DMS 273 (cell line): ENCODE measurements around the gene DGCR2.
"Not testable (repeated sequence)": the region's sequence is repeated elsewhere in the genome, so short reads cannot be mapped to it uniquely, and the experiment has no call there.

Experiments
- DNase-seq: peaks from one replicate; lab custom pipeline; 2025; ENCODE audit not compliant: unreplicated experiment; lab: John Stamatoyannopoulos, UW

The DGCR2 gene, protein sequence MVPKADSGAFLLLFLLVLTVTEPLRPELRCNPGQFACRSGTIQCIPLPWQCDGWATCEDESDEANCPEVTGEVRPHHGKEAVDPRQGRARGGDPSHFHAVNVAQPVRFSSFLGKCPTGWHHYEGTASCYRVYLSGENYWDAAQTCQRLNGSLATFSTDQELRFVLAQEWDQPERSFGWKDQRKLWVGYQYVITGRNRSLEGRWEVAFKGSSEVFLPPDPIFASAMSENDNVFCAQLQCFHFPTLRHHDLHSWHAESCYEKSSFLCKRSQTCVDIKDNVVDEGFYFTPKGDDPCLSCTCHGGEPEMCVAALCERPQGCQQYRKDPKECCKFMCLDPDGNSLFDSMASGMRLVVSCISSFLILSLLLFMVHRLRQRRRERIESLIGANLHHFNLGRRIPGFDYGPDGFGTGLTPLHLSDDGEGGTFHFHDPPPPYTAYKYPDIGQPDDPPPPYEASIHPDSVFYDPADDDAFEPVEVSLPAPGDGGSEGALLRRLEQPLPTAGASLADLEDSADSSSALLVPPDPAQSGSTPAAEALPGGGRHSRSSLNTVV

DNA sequence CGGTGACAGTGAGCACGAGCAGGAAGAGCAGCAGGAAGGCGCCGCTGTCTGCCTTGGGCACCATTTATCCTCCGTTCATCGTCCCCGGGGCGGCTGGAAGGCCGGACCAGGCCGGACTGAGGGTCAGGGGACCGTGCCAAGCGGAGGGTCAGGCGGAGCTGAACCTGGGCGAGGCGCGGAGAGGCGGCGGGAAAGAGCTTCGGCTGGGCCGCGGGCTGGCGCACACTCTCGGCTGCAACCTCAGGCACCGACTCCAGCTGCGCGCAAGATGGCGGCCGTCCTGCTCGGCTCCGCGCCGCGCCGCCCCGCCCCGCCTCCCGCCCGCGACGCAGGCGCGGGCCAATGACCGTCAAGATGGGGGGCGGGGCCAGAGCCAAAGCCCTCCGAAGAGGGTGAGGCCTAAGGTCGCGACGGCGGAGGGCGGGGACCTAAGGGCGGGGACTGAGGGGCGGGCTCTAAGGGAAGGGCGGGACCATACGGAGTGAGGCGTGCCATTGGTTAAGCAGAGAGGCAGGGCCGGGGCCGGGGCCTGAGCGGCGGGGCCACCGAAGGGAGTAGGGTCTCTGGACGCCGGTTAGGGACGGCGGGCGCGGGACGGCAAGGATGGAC, at the start of gene DGCR2:
DGCR2 (minus strand) TSS at position 270 of the 609 bp plus-strand sequence; CDS start at position 64, 206 bp downstream.
- DNase-seq, result peak; percentile 96

DNA sequence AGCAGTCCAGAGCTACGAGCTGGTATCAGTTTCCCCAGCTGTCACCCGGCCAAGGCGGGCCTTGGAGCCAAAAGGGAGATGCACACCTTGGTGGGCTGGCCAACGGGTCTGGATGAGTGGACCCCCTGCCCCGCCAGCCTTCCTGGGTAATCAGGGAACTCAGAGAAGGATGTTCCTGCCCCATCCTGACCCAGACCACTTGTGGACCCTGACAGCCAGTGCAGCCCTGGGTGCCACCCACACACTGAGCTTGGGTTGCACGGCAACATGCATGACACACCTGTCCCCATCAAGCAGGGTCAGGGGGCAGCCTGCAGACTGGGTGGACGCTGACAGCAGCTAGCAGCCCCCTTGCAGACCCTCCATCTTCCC, 47.7 kb upstream of the DGCR2 start:
- DNase-seq, result no peak

DNA sequence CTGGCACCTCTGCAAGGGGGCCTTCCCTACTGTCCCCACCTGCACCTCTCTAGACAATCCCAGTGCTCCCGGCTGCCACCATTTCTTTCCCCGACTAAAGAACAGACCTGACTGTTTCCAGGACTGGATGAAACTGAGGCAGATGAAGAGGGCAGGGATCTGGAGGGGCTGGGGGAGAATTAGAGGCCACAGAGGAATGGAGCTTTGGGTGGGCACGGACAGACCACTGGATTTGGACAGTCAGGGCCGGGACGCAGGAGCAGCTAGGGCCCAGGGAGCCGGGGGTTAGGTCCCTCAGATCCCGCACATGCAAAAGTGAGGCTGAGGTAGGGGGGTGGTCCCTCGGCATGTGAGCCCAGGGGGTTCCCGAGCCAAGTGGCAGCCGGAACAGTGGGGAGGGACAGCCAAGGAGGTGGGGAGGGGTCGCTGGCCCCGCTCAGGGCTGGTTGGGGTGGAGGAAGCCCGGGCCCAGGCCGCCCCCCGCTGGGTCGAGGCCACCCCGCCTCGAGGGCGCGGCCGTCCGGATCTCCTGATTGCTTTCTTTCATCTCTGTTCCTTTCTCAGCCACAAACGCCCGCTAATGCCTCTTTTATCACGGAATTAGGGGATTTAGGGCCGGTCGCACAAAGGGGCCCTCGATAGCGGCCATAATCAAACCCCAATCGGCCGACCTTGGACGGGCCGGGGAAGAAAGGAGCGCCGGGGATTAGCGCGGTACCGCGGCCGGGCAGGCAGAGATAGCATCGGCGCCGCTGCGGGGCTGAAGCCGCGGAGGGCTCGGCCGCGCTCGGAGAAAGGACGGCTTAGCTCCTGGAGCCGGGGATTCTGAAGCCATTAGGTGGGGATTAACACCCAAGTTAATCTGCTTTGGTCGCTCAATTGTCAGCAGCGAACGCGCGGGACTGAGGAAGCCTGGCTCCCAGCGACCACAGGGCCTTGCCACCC, 47.1 kb upstream of the DGCR2 start:
- peak; percentile 38 for DNase-seq

DNA sequence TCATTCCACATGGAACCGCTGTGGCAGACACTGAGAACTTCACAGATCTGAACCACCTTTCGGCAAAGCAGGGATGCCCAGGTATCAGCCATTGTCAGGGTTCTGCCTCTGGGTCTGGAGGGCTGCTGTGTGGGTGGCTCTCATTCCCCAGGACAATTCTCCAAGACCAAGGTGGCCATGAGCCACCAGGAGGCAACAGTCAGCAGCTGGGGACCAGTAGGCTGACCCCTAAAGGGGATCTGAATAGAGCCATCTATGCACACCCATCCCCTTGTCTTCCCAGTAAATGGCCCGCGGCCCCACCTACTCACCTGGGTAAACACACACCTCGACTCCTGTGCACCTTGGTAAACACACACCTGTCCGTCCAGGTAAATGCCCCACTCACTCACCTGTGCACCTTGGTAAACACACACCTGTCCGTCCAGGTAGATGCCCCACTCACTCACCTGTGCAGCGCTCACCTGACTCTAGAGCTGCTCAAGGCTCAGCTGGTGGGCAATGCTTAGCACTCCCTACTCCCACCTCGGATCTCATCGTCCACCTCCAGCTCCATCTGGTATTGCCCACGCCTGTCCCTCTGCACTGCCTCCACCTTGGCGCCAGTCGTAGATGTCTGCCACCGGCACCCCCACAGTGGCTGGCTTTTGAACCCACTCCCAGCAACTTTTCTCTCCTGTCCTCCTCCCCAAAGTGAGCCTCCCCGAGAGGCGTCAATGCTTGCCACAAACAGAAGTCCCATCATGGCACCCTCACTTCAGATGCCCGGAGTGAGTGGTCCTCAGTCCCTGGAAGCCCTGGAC, 46.1 kb upstream of the DGCR2 start:
- DNase-seq, result no peak

DNA sequence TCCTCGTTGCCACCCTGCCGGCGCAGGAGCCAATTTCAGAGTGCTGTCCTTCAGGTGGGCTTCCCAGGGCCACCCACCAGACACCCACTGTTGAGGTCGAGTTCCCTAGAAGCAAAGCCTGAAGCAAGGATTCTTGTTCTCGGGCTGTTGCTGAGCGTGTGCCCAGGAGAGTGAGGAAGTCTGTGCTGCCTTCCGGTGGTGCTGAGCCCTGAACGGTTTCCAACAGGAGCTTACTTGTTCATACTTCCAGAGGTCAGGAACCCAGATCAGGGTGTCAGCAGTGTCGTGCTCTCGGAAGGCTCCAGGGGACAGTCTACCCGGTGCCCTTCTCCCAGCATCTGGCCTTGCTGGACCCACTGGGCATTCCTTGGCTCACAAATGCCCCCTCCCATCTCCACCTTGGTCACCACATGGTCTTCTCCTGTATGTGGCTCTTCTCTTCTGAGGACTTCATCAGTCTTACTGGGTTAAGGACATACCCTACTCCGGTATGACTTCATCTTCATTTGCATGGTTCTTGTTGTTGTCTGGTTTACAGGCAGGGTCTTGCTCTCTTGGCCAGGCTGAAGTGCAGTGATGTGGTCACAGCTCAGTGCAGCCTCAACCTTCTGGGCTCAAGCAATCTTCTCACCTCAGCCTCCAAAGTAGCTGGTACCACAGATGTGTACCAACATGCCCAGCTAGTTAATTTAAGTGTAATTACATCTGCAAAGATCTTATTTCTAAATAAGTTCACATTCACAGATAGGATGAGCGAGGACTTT, 45.1 kb upstream of the DGCR2 start:
- DNase-seq, result no peak

DNA sequence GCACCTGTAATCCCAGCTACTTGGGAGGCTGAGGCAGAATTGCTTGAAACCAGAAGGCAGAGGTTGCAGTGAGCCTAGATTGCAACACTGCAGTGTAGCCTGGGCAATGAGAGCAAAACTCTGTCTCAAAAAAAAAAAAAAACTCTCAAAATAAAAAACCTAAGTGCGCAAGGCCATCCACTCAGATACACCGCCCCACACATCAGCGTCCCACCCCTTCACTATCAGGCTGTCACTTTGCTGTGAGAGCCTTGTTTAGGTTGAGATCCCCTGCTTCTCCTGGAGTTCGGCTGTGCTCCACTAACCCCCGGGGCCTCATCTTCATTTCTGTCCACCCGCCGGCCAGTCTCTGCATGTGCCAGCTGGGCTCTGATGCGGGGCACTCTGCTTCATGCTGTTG, 44.2 kb upstream of the DGCR2 start:
- peak; percentile 30 for DNase-seq

DNA sequence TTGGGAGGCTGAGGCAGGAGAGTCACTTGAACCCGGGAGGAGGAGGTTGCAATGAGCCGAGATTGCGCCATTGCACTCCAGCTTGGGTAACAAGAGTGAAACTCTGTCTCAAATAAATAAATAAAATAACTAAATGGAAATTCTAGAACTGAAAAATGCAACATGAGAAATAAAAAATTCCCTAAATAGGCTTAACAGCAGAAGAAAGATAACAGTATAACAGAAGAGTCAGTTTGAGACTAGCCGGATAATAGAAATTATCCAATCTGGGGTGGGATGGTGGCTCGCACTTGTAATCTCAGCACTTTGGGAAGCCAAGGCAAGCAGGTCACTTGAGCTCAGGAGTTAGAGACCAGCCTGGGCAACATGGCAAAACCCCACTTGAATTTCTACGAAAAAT, 42.2 kb upstream of the DGCR2 start:
- DNase-seq, result no peak

DNA sequence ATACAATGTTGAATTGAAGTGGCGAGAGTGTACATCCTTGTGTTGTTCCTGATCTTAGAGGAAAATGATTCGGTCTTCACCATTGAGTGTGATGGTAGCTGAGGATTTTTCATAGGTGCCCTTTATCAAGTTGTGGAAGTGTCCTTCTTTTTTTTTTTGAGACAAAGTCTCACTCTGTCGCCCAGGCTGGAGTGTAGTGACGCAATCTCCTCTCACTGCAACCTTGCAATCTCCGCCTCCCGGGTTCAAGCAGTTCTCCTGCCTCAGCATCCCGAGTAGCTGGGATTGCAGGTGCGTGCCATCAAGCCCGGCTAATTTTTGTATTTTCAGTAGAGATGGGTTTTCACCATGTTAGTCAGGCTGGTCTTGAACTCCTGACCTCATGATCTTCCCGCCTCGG, 36.4 kb upstream of the DGCR2 start:
- not testable (repeated sequence) for DNase-seq

DNA sequence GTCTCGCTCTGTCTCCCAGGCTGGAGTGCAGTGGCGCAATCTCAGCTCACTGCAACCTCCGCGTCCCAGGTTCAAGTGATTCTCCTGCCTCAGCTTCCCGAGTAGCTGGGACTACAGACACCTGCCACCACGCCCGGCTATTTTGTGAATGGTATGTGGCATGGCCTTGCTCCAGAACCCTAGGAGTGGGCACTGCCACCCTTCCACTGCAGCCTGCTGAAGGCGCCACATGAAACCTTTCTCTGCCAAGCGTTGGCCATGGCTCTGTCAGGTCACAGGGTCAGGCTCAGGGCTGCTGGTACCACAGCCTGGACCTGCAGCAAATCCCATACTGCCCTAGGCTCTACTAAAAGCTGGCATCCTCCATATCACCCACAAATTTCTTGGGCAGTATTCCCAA, 33.9 kb upstream of the DGCR2 start:
- not testable (repeated sequence) for DNase-seq

DNA sequence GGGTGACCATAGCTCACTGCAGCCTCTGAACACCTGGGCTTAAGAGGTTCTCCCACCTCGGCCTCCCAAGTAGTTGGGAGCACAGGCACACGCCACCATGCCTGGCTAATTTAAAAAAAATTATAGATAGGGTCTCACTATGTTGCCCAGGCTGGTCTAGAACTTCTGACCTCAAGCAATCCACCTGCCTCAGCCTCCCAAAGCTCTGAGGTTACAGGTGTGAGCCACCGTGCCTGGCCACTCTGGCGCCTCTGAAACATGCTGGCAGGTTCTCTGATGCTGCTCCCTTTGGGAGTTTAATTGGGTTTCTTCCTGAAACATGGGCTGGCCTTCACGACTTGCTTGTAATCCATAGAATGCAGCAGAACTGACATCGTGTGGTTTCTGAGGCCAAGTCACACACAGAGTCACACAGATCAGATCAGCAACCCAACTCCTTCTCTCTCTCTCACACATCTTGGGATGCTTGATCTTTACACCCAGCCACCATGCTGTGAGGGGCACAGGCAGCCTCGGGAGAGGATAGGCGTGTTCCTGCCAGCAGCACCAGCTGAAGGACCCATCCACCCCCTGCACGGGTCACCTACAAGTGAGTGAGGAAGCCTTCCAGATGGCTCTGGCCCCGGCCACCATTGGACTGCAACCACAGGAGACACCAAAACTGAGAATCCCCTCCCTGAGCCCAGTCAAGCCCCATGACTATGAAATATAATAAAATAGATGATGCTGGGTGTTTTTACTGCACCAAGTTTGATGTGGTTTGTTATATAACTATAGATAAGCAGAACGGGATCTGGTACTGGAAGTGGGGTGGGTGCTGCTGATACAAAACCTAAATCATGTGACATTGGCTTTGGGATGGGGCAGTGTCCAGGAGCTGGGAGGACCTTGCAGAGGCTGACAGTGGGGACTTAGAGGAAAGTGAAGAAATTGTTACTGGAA, 31.0 kb upstream of the DGCR2 start:
- no peak for DNase-seq

DNA sequence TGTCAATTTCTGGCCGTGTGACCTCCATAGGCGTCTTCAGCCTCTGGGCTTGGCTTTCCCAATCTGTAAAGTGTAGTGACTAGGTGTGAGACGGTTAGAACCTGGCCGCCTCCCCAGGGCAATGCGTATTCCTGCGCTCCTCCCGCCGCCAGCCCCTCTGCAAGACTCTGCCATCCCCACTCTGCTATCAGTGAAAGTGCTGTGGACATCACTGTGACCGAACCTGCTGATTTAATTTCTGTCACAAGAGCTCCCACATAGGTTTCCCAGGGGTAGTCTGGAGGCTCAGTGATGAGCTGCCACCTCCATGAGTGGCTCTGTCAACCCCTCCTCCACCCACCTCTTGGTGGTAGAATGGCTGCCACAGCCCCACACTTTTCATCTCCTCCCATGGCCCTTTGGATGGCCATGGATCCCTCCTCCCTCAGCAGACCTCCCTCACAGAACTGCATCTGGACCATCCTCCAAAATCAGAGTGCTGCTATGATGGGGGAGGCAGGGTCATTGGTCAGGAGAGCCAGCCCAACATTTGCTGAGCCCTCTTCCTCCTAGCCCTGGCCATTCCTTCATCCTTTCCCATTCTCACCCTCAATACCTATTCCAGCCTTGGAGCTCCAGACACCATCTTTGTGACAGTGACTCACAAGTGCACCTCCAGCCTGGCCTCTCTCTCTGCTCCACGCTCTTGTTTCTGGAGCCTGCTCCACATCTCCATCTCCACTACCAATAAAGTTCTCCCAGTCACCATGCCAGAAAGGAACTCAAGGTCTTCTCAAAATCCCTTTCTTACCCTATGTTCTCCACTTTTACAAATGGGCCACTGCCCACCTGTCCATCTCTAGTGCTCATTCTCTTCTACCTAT, 29.3 kb upstream of the DGCR2 start:
- no peak for DNase-seq

DNA sequence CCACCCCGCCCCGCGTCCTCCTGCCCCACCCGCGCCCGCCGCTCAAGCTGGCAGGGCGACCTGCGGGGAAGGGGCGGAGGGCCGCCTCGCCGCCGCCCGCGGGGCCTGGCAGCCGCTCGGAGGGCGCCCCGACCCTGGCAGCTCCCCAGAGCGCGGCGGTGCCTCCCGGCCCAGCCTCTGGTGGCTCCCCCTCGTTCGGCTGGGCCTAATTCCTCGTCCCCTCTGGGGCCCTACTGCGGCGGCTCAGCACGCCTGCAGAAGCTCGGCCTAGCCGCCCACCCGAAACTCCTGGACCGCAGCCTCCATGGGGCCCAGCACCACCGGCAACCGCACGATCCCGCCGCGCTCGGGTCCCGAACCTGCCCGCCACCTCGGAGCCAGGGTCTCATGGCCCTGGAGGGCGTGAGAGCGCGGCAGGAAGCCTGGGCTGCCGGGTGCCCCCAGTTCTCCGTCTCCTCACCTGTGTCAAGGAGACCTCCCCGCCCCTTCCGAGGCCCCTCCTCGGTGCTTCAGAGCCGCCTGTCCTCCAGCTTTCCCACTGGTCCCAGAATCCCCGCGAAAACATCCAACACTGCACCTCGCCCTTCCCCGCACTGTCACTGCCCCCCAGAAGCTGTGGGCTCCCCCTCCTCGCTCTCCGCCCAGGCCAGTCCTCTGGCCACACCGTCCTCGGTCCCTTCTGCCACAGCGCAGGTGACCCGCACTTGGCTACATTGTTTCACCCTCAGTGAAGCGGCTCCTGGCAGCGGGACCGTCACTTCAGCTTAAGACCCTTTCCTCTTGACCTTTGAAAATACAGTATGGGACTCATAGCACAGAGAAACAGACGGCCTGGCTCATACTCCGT, 28.5 kb upstream of the DGCR2 start:
- peak; percentile 21 for DNase-seq

DNA sequence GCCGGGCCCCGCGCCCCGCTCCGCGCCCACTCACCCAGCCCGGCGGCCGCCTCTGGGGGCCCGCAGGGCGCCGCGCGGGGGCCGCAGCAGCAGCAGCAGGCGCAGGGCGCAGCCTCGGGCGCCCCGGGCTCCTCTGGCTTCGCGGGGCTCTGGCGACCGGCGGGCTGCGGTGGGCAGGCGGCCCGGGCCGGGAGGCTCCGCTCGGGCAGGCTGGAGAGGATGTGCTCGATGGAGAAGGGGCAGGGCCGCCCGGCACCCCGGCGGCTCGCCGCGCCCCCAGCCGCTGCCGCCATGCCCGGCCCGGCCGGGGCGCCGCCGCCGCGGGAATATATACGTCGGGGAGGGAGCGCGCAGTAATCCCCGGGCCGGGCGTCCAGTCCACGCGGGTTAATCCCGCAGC, 27.8 kb upstream of the DGCR2 start, which contains the start of gene GSC2:
GSC2 (minus strand) TSS at position 302 of the 400 bp plus-strand sequence; CDS start at position 293, 9 bp downstream.
- peak; percentile 46 for DNase-seq

DNA sequence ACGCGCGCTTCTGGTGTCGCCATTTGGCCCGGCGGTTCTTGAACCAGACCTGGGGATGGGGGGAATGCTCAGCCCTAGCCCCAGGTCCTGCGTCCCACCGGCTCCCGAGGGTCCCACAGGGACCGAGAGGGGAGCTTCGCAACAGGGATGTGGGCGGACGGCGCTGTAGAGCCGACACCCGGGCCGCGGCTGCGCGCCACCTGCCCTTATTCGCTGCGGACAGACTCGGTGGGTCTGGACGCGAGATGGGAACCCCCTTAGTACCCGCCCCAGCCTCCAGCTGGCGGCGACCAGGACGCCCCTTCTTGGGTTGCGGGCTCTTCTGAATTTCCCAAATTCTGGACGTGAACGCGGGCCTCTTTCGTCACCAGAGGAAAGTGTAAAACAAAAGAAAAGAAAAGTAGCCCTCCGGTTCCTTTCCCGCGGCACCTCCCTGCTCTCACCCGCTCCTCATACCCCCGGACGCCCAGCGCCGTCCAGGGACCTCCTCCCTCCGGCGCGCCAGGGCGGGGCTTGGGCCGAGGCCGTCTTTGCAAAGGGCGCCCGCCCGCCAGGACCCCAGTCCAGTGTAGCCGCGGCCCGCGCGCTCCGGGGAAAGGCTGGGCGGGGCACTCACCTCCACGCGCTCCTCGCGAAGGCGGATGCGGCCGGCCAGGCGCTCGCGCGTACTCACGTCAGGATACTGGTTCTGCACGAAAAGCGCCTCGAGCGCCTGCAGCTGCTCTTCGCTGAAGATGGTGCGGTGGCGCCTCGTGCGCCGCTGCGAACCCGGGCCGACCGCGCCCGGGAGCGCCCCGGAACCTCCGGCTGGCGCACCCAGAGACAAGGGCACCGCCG, 27.1 kb upstream of the DGCR2 start:
- peak; percentile 71 for DNase-seq

DNA sequence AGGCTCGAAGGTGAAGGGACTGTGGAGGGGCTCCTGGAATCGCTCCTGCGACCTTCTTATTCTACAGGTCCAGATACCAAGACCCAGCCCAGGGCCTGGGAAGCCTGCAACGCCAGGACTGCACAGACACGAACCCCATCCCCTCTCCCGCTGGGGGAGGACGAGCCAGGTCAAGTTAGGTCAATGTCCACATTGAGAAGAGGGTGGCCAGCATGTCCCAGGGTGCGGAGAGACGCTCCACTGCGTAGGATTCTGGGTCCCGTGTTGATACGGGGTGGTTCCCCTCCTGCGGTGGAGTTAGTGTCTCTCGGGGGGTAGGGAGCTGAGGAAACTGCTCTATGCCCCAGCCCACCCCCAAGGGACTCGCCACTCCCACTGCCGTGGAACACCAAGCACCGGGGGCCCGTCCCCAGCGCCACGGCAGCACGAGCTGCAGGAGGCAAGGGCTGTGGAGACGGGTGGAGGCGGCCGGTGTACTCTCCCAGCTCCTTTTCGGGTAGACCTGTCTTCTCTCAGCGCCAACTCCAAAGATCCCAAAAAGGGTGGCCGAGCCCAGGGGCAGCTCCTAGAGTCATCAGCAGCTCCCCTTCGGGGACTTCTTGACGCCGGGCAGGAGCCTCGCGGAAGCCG, 26.3 kb upstream of the DGCR2 start:
- DNase-seq, result no peak
